Endothelial cell of umbilical vein (primary cell): Measurements from ENCODE around the gene LRP1B. TPM values are rescaled to one million over a fixed set of nuclear protein-coding genes. Genes with fewer than 3 reads are reported as not detected.
A peak's percentile ranks its signal among the peaks of the same experiment; 100 is the strongest.

Experiments
- BruUV-seq: library from RNA; stranded (reverse); fragments of 400-500 nt; replicated peaks from 2 replicates; lab custom pipeline; 2021; lab: Mats Ljungman, UMichigan
- CTCF ChIA-PET: fragments of 300-600, 350-600 bp; sonication (Branson Sonifier 250); formaldehyde crosslinking; loops from one replicate; lab custom pipeline; 2021; ENCODE audit warnings: antibody characterized with exemption, inconsistent platforms; lab: Charles Lee
- POLR2A ChIA-PET: fragments of 300-600, 350-600 bp; sonication (Branson Sonifier 250); formaldehyde crosslinking; loops from one replicate; lab custom pipeline; 2021; ENCODE audit warnings: antibody characterized with exemption, inconsistent platforms; lab: Charles Lee
- DNase-seq: peaks from one replicate; pipeline ENCODE4 v3.0.0-alpha.2; 2011; ENCODE audit warnings: low read depth, low spot score
- FAIRE-seq: peaks from 2 replicates; lab custom pipeline; 2011; peaks lifted over from hg19 to GRCh38; lab: Jason Lieb, UNC
- H2AFZ ChIP-seq: 2 replicates; pipeline ENCODE4 v1.6.0; 2012; ENCODE audit warnings: low read depth, low read length, control low read depth, inconsistent platforms
- H3K27ac ChIP-seq: 2 replicates; pipeline ENCODE4 v1.5.1; 2011; ENCODE audit warnings: low read depth, mild to moderate bottlenecking, control low read depth, low read length, moderate library complexity; ENCODE audit not compliant: insufficient read depth
- H3K27me3 ChIP-seq, 2 experiments: 2 replicates each; pipeline versions ENCODE4 v1.6.0 to v1.6.1; 2011; ENCODE audit warnings: low read length in 2 of 2, mixed read lengths in 1 of 2; ENCODE audit not compliant: control insufficient read depth in 2 of 2, insufficient read depth in 2 of 2
- H3K36me3 ChIP-seq, 2 experiments: 2 replicates in 1 of 2; 3 replicates in 1 of 2; pipeline ENCODE4 v1.5.1; 2011; ENCODE audit warnings: low read length in 2 of 2, mild to moderate bottlenecking in 1 of 2, moderate library complexity in 1 of 2; ENCODE audit not compliant: control insufficient read depth in 2 of 2, insufficient read depth in 2 of 2; ENCODE audit errors: extremely low read depth in 1 of 2
- H3K4me1 ChIP-seq: 3 replicates; pipeline ENCODE4 v1.5.1; 2011; ENCODE audit warnings: mild to moderate bottlenecking, low read length; ENCODE audit not compliant: control insufficient read depth, insufficient read depth; ENCODE audit errors: extremely low read depth
- H3K4me2 ChIP-seq: 2 replicates; pipeline ENCODE4 v1.6.1; 2011; ENCODE audit warnings: low read length, control low read depth, mixed read lengths; ENCODE audit not compliant: insufficient read depth
- H3K4me3 ChIP-seq, 3 experiments: fragments of 200-600 bp in 1 of 3; sonication (generic), shearing (Covaris generic) in 1 of 3; replicated peaks in 1 of 3; 2 replicates each; pipeline ENCODE4 v1.5.1; 2011 to 2016; ENCODE audit warnings: control low read depth in 3 of 3, low read length in 3 of 3, mild to moderate bottlenecking in 2 of 3, inconsistent platforms in 1 of 3, low read depth in 1 of 3, moderate library complexity in 1 of 3; ENCODE audit not compliant: insufficient read depth in 1 of 3
- H3K79me2 ChIP-seq: 2 replicates; pipeline ENCODE4 v1.6.0; 2012; ENCODE audit warnings: low read length, inconsistent platforms; ENCODE audit not compliant: control insufficient read depth, insufficient read depth
- H3K9ac ChIP-seq: replicated peaks from 2 replicates; pipeline ENCODE3; 2011; ENCODE audit warnings: low read length, control low read depth; ENCODE audit not compliant: insufficient read depth; ENCODE audit errors: extremely low read depth
- H3K9me1 ChIP-seq: replicated peaks from 3 replicates; pipeline ENCODE4 v1.6.0; 2011; ENCODE audit warnings: mild to moderate bottlenecking, low read length; ENCODE audit not compliant: control insufficient read depth, insufficient read depth; ENCODE audit errors: extremely low read depth
- H3K9me3 ChIP-seq: replicated peaks from 2 replicates; pipeline ENCODE4 v1.5.1; 2012; ENCODE audit warnings: low read length, inconsistent platforms; ENCODE audit not compliant: control insufficient read depth, insufficient read depth
- H4K20me1 ChIP-seq: replicated peaks from 2 replicates; pipeline ENCODE3; 2011; ENCODE audit warnings: mild to moderate bottlenecking, low read length; ENCODE audit not compliant: control insufficient read depth, insufficient read depth; ENCODE audit errors: extremely low read depth
- CTCF ChIP-seq, 2 donors: IDR thresholded peaks; 1 replicate in 1 of 2; 2 replicates in 1 of 2; pipeline ENCODE4 v1.5.1; 2011; ENCODE audit warnings: low read length in 2 of 2, mild to moderate bottlenecking in 2 of 2, moderate library complexity in 2 of 2, control low read depth in 1 of 2, inconsistent platforms in 1 of 2, low read depth in 1 of 2; ENCODE audit not compliant: insufficient read depth in 1 of 2; ENCODE audit errors: extremely low read depth in 1 of 2
- EZH2 ChIP-seq: IDR thresholded peaks from 2 replicates; pipeline ENCODE4 v1.6.1; 2012; ENCODE audit warnings: borderline replicate concordance, low read depth, mild to moderate bottlenecking, moderate library complexity, low read length, inconsistent platforms; ENCODE audit not compliant: severe bottlenecking
- FOS ChIP-seq: IDR thresholded peaks from 2 replicates; pipeline ENCODE4 v1.6.1; 2011; ENCODE audit warnings: mild to moderate bottlenecking, low read length, moderate library complexity, borderline replicate concordance; ENCODE audit not compliant: insufficient read depth
- GATA2 ChIP-seq: IDR thresholded peaks from 2 replicates; pipeline ENCODE4 v1.7.0; 2011; ENCODE audit warnings: low read depth, mild to moderate bottlenecking, moderate library complexity, mixed read lengths, low read length; ENCODE audit not compliant: insufficient read length, insufficient read depth
- JUN ChIP-seq: IDR thresholded peaks from 2 replicates; pipeline ENCODE4 v1.6.1; 2011; ENCODE audit warnings: borderline replicate concordance, low read depth; ENCODE audit not compliant: insufficient read length, insufficient read depth
- MAX ChIP-seq: IDR thresholded peaks from 2 replicates; pipeline ENCODE4 v1.6.1; 2011; ENCODE audit not compliant: insufficient read depth, insufficient read length
- MYC ChIP-seq: IDR thresholded peaks from one replicate; pipeline ENCODE4 v1.6.1; 2011; ENCODE audit warnings: mild to moderate bottlenecking, low read depth, low read length
- POLR2A ChIP-seq: IDR thresholded peaks from 2 replicates; pipeline ENCODE4 v1.6.1; 2012; ENCODE audit warnings: low read depth, mild to moderate bottlenecking, control low read depth, low read length
- POLR2AphosphoS5 ChIP-seq: IDR thresholded peaks from 2 replicates; pipeline ENCODE4 v1.6.1; 2012; ENCODE audit warnings: low read depth, mild to moderate bottlenecking, control low read depth, low read length, moderate library complexity; ENCODE audit not compliant: insufficient read depth
- dilution Hi-C: fragments of 300-500 bp; cut with MboI; formaldehyde crosslinking; loops from one replicate; pipeline ENCODE4 v1.15.0; 2019; ENCODE audit warnings: low sequenced_read_pairs; ENCODE audit not compliant: extremely low pct_ligation_motif_present
- intact Hi-C: fragments of 100-400 bp; cut with micrococcal nuclease; formaldehyde crosslinking; loops from one replicate; pipeline ENCODE4 v1.10.0; 2022
- polyA plus RNA-seq, 4 experiments: library from polyadenylated mRNA; depleted of rRNA in 3 of 4; stranded (reverse) in 3 of 4; unstranded in 1 of 4; fragments of >200 nt; gene quantifications; 2 replicates each; pipeline versions ENCODE4 v1.2.1 to v1.2.3, GENCODE V29; 2011 to 2012; ENCODE audit warnings: missing spikeins in 1 of 4
- total RNA-seq: library from RNA; stranded (reverse); gene quantifications from 2 replicates; pipeline ENCODE4 v1.2.3, GENCODE V29; 2021

The LRP1B gene
- total and polyA plus RNA-seq, 2 donors (not counting 3 experiments of a cell fraction or from before 2014, with no cell fraction given) = 0.03 to 0.07 TPM

GRCh38 chr2:142130111-142131009 lies 456 bp downstream of the LRP1B start:
- Histone ChIP-seq H2AFZ (peak overlapping the region; percentile 74), H3K27me3 (peaks cover 15 to 33% of the 10 kb centered on the region in 2 experiments), H4K20me1 (no peaks in the 10 kb centered on the region), H3K4me1 (peaks cover 11% of the 10 kb centered on the region), H3K4me2 (peak overlapping the region; percentile 96), H3K36me3 (no peaks in the 10 kb centered on the region), H3K9ac (peak overlapping the region; percentile 59), H3K9me1 (no peaks in the 10 kb centered on the region), H3K27ac (no peak overlapping the region), H3K9me3 (no peaks in the 10 kb centered on the region), H3K79me2 (no peaks in the 10 kb centered on the region), H3K4me3 (peak overlapping the region; percentile 50 to 83 (median 53))
- ChIA-PET CTCF (interaction anchor here (0.7 to 4.4 kb wide), 5 partner anchors 9 to 17 kb away, joined by 3 to 54 read pairs (median 4); no protein-coding TSS in a partner anchor), POLR2A (no interaction called here)
- FAIRE-seq (peak; percentile 84), DNase-seq (peak; percentile 56)
- dilution Hi-C loops = no loop called here
- intact Hi-C loops = loop anchor here (2.0 to 10.0 kb wide), 4 partner anchors 56 to 1956 kb away; no protein-coding TSS in a partner anchor
- no TSS peak for BruUV-seq
- TF ChIP-seq MAX = no peak
- no peak for TF ChIP-seq POLR2A
- peak; percentile 48 for TF ChIP-seq EZH2

DNA sequence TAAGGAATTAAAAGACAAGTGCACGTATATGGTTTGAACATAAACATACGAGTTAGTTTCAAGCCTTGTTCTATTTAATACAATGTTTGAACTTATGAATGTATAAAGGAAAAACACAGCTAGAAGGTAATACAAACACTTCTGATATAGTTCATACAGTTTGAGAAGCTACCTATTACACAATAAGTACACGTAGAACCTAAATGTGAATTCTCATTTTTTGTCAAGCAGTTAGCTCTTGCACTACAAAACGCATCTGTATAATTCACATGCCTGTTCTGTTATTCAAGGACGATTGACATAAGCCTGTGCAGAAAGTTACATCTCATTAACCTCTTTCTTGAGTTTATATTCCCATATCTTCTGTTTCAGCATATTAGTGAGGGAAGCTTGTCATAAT lies 2.7 kb downstream of the LRP1B start:
- H4K20me1 ChIP-seq = no peaks in the 10 kb centered on the region
- no peaks in the 10 kb centered on the region for H3K9me1 ChIP-seq
- CTCF ChIA-PET = interaction anchor here (4.4 kb wide), 1 partner anchor 12 kb away, joined by 54 read pairs; no protein-coding TSS in a partner anchor
- DNase-seq = no peak
- POLR2A ChIA-PET = no interaction called here
- H2AFZ ChIP-seq = no peak overlapping the region
- intact Hi-C loops = no loop called here
- peaks cover 11% of the 10 kb centered on the region for H3K4me1 ChIP-seq
- TF ChIP-seq GATA2 = no peak
- no peak for TF ChIP-seq MYC
- TF ChIP-seq POLR2AphosphoS5 = no peak
- no peak for TF ChIP-seq JUN
- no peak for TF ChIP-seq MAX
- TF ChIP-seq CTCF (IDR thresholded peaks at IDR 0.05; ENCODE audit: extremely low read depth in 1 of 2, insufficient read depth in 1 of 2, low read depth in 1 of 2, low read length in 2 of 2) = no peak
- no peak for TF ChIP-seq POLR2A
- no peak for TF ChIP-seq FOS
- TF ChIP-seq EZH2 = no peak
- H3K36me3 ChIP-seq = no peaks in the 10 kb centered on the region
- no peak overlapping the region for H3K4me3 ChIP-seq
- H3K9ac ChIP-seq = no peak overlapping the region
- no peak overlapping the region for H3K27ac ChIP-seq
- no peaks in the 10 kb centered on the region for H3K79me2 ChIP-seq
- H3K4me2 ChIP-seq = no peak overlapping the region
- dilution Hi-C loops = no loop called here
- FAIRE-seq = no peak
- H3K27me3 ChIP-seq = peaks cover 14 to 28% of the 10 kb centered on the region in 2 experiments
- H3K9me3 ChIP-seq = no peaks in the 10 kb centered on the region
- BruUV-seq = no TSS peak
